IMR-90 (cell line): ENCODE data around the gene GLYATL1. TPM values are rescaled to one million over a fixed set of nuclear protein-coding genes. Genes with fewer than 3 reads are reported as not detected.

Source experiments
- ATAC-seq: fragments of 200-7000 bp; cut with Tn5 transposase; 2 replicates; pipeline ENCODE4 v1.9.1; 2020; ENCODE audit warnings: low read depth, mild to moderate bottlenecking, moderate library complexity
- BruUV-seq: library from RNA; stranded (reverse); fragments of 400-500 nt; replicated peaks from 2 replicates; lab custom pipeline; 2021; lab: Mats Ljungman, UMichigan
- CTCF ChIA-PET: fragments of 300-600 bp; formaldehyde crosslinking; extraction: SDS; loops from one replicate; lab custom pipeline; 2021; ENCODE audit warnings: antibody characterized with exemption; lab: Yijun Ruan, JAX
- POLR2A ChIA-PET: fragments of 300-600 bp; sonication (Branson Sonifier 250); formaldehyde crosslinking; loops from one replicate; lab custom pipeline; 2022; ENCODE audit warnings: antibody characterized with exemption; ENCODE audit not compliant: unreplicated experiment; lab: Charles Lee
- DNase-seq: peaks from one replicate; pipeline ENCODE4 v3.0.0; 2013
- H2AFZ ChIP-seq: replicated peaks from 2 replicates; pipeline ENCODE3; 2013; ENCODE audit warnings: low read length, mild to moderate bottlenecking; ENCODE audit not compliant: poor library complexity
- H2AK5ac ChIP-seq: 2 replicates; pipeline ENCODE4 v1.6.1; 2013; ENCODE audit warnings: low read depth, low read length, inconsistent platforms
- H2AK9ac ChIP-seq: replicated peaks from 2 replicates; pipeline ENCODE3; 2013; ENCODE audit warnings: mild to moderate bottlenecking, low read depth, low read length, moderate library complexity; ENCODE audit not compliant: poor library complexity
- H2BK120ac ChIP-seq: 2 replicates; pipeline ENCODE4 v1.6.1; 2013; ENCODE audit warnings: low read depth, low read length, inconsistent platforms
- H2BK15ac ChIP-seq: 3 replicates; pipeline ENCODE4 v1.6.1; 2013; ENCODE audit warnings: low read depth, low read length, inconsistent platforms
- H2BK20ac ChIP-seq: 2 replicates; pipeline ENCODE4 v1.6.1; 2013; ENCODE audit warnings: low read depth, mild to moderate bottlenecking, inconsistent platforms, low read length, moderate library complexity
- H2BK5ac ChIP-seq: 2 replicates; pipeline ENCODE4 v1.6.1; 2013; ENCODE audit warnings: mild to moderate bottlenecking, low read depth, low read length, inconsistent platforms; ENCODE audit not compliant: poor library complexity, severe bottlenecking
- H3K14ac ChIP-seq: replicated peaks from 2 replicates; pipeline ENCODE4 v1.6.1; 2013; ENCODE audit warnings: low read depth, low read length, inconsistent platforms
- H3K18ac ChIP-seq: 2 replicates; pipeline ENCODE4 v1.6.1; 2013; ENCODE audit warnings: low read depth, low read length, control low read depth
- H3K23ac ChIP-seq: 2 replicates; pipeline ENCODE4 v1.6.1; 2013; ENCODE audit warnings: low read depth, low read length, inconsistent platforms
- H3K27ac ChIP-seq: 2 replicates; pipeline ENCODE4 v1.5.1; 2013; ENCODE audit warnings: mild to moderate bottlenecking, control low read depth, low read length; ENCODE audit not compliant: insufficient read depth
- H3K27me3 ChIP-seq: 2 replicates; pipeline ENCODE4 v1.6.1; 2013; ENCODE audit warnings: low read length; ENCODE audit not compliant: control insufficient read depth, insufficient read depth
- H3K36me3 ChIP-seq: 2 replicates; pipeline ENCODE4 v1.6.1; 2013; ENCODE audit warnings: low read length, mixed read lengths; ENCODE audit not compliant: control insufficient read depth, insufficient read depth
- H3K4ac ChIP-seq: 2 replicates; pipeline ENCODE4 v1.6.1; 2013; ENCODE audit warnings: low read depth, low read length, inconsistent platforms
- H3K4me1 ChIP-seq: 2 replicates; pipeline ENCODE4 v1.6.1; 2013; ENCODE audit warnings: low read length, mixed read lengths; ENCODE audit not compliant: control insufficient read depth, insufficient read depth
- H3K4me2 ChIP-seq: 2 replicates; pipeline ENCODE4 v1.6.1; 2013; ENCODE audit warnings: low read depth, mild to moderate bottlenecking, control low read depth, low read length, moderate library complexity
- H3K4me3 ChIP-seq: 2 replicates; pipeline ENCODE4 v1.5.1; 2013; ENCODE audit warnings: low read depth, mild to moderate bottlenecking, control low read depth, low read length, moderate library complexity; ENCODE audit not compliant: insufficient read depth
- H3K56ac ChIP-seq: 2 replicates; pipeline ENCODE4 v1.6.1; 2013; ENCODE audit warnings: low read length, inconsistent platforms; ENCODE audit not compliant: insufficient read depth; ENCODE audit errors: extremely low read depth
- H3K79me1 ChIP-seq, 2 experiments: 2 replicates each; pipeline ENCODE4 v1.6.1; 2013; ENCODE audit warnings: low read length in 2 of 2, inconsistent platforms in 1 of 2, low read depth in 1 of 2
- H3K9ac ChIP-seq: 2 replicates; pipeline ENCODE4 v1.6.1; 2013; ENCODE audit warnings: low read depth, low read length, control low read depth
- H3K9me1 ChIP-seq: 2 replicates; pipeline ENCODE4 v1.6.1; 2013; ENCODE audit warnings: low read length, inconsistent platforms; ENCODE audit not compliant: insufficient read depth
- H3K9me3 ChIP-seq: 2 replicates; pipeline ENCODE4 v1.6.1; 2013; ENCODE audit warnings: low read length; ENCODE audit not compliant: control insufficient read depth, insufficient read depth
- H4K20me1 ChIP-seq: 2 replicates; pipeline ENCODE4 v1.6.1; 2013; ENCODE audit warnings: low read length, inconsistent platforms; ENCODE audit not compliant: insufficient read depth
- H4K5ac ChIP-seq: 2 replicates; pipeline ENCODE4 v1.6.1; 2013; ENCODE audit warnings: mild to moderate bottlenecking, low read depth, low read length, control low read depth
- H4K8ac ChIP-seq, 2 experiments: 2 replicates each; pipeline ENCODE4 v1.6.1; 2013; ENCODE audit warnings: low read depth in 2 of 2, low read length in 2 of 2, control low read depth in 1 of 2, inconsistent platforms in 1 of 2
- H4K91ac ChIP-seq: 2 replicates; pipeline ENCODE4 v1.6.1; 2013; ENCODE audit warnings: low read depth, low read length, inconsistent platforms; ENCODE audit not compliant: insufficient read depth
- BHLHE40 ChIP-seq: fragments of 150-350 bp; IDR thresholded peaks from 2 replicates; pipeline ENCODE4 v1.6.1; 2016; ENCODE audit warnings: mild to moderate bottlenecking, low read depth, low read length
- CEBPB ChIP-seq: IDR thresholded peaks from 2 replicates; pipeline ENCODE4 v1.6.1; 2012; ENCODE audit warnings: low read depth, low read length, improper control_type of control experiment
- CHD1 ChIP-seq: IDR thresholded peaks from 2 replicates; pipeline ENCODE4 v1.6.1; 2012; ENCODE audit warnings: low read depth, low read length, improper control_type of control experiment
- FOS ChIP-seq: fragments of 150-350 bp; IDR thresholded peaks from 2 replicates; pipeline ENCODE4 v1.6.1; 2016; ENCODE audit warnings: low read depth, low read length
- MAFK ChIP-seq: IDR thresholded peaks from 2 replicates; pipeline ENCODE4 v1.6.1; 2012; ENCODE audit warnings: low read depth, low read length, improper control_type of control experiment
- MAZ ChIP-seq: IDR thresholded peaks from 2 replicates; pipeline ENCODE4 v1.6.1; 2012; ENCODE audit warnings: low read depth, mild to moderate bottlenecking, low read length, improper control_type of control experiment, moderate library complexity, borderline replicate concordance
- MXI1 ChIP-seq: IDR thresholded peaks from 2 replicates; pipeline ENCODE4 v1.6.1; 2012; ENCODE audit warnings: low read depth, mild to moderate bottlenecking, low read length, moderate library complexity, borderline replicate concordance
- POLR2A ChIP-seq: IDR thresholded peaks from 2 replicates; pipeline ENCODE4 v1.6.1; 2012; ENCODE audit warnings: mild to moderate bottlenecking, low read depth, low read length
- RAD21 ChIP-seq: IDR thresholded peaks from 2 replicates; pipeline ENCODE4 v1.6.1; 2012; ENCODE audit warnings: low read length, improper control_type of control experiment
- RFX5 ChIP-seq: IDR thresholded peaks from 2 replicates; pipeline ENCODE4 v1.8.0; 2012; ENCODE audit warnings: low read depth, mild to moderate bottlenecking, low read length, moderate library complexity
- USF2 ChIP-seq: fragments of 150-350 bp; IDR thresholded peaks from 2 replicates; pipeline ENCODE4 v1.6.1; 2017; ENCODE audit warnings: mild to moderate bottlenecking, antibody characterized with exemption, low read length, low read depth
- WGBS, 2 experiments: methylation state at CpG; one replicate each; pipeline versions ENCODE4 v1.1.5 to v1.1.7; 2013; ENCODE audit warnings: missing lambda C conversion rate in 2 of 2; ENCODE audit not compliant: insufficient read length in 1 of 2; ENCODE audit errors: extremely low coverage in 2 of 2; 5-methylcytosine and 5-hydroxymethylcytosine counted together
- dilution Hi-C: fragments of 300-500 bp; cut with HindIII; formaldehyde crosslinking; loops from one replicate; pipeline ENCODE4 v1.14.3; 2018; ENCODE audit warnings: low sequenced_read_pairs; ENCODE audit not compliant: unreplicated experiment
- in situ Hi-C: fragments of 300-500 bp; cut with MboI; formaldehyde crosslinking; loops from 3 replicates; pipeline ENCODE4 v1.14.3; 2019; ENCODE audit warnings: low sequenced_read_pairs, inconsistent platforms, mixed read lengths
- intact Hi-C: fragments of 100-400 bp; cut with micrococcal nuclease; formaldehyde crosslinking; loops from 2 replicates; pipeline ENCODE4 v1.10.0; 2022
- polyA plus RNA-seq, 3 experiments: library from polyadenylated mRNA; depleted of rRNA; stranded (reverse); fragments of >200 nt; gene quantifications; 2 replicates each; pipeline ENCODE4 v1.2.3, GENCODE V29; 2012; ENCODE audit warnings: low replicate concordance in 1 of 3
- total RNA-seq: library from RNA; depleted of rRNA; stranded (reverse); fragments of >200 nt; gene quantifications from 2 replicates; pipeline ENCODE4 v1.2.3, GENCODE V29; 2012

The GLYATL1 gene
- total and polyA plus RNA-seq, 2 of the 4 experiments (the other 2 are of a cell fraction), result 0.54 to 0.58 TPM

- BruUV-seq, result no TSS peak
Observed at GRCh38 chr11:58917159-58917783, 22.0 kb upstream of the GLYATL1 start.

More at GRCh38 chr11:58917159-58917783, 22.0 kb upstream of the GLYATL1 start:
- no peak overlapping the region for H2BK20ac ChIP-seq
- no peaks in the 10 kb centered on the region for H3K79me1 ChIP-seq
- peaks cover 9% of the 10 kb centered on the region for H3K9me3 ChIP-seq
- no peak overlapping the region for H3K9ac ChIP-seq
- no peaks in the 10 kb centered on the region; the same call in 1 of the 2 replicates for H3K27me3 ChIP-seq
- no peak overlapping the region for H4K91ac ChIP-seq
- H3K4me2 ChIP-seq, result no peak overlapping the region
- ATAC-seq, result no peak
- ChIA-PET POLR2A (no interaction called here), CTCF (interaction anchor here (4.3 kb wide), 1 partner anchor 11 kb away, joined by 19 read pairs; no protein-coding TSS in a partner anchor)
- H3K23ac ChIP-seq, result no peak overlapping the region
- no peak overlapping the region for H2AK5ac ChIP-seq
- no peak overlapping the region for H2BK120ac ChIP-seq
- H2AK9ac ChIP-seq, result no peak overlapping the region
- H4K5ac ChIP-seq, result no peak overlapping the region
- H2BK5ac ChIP-seq, result no peak overlapping the region
- dilution Hi-C loops, result no loop called here
- no peaks in the 10 kb centered on the region for H3K9me1 ChIP-seq
- H3K4ac ChIP-seq, result no peak overlapping the region
- DNase-seq, result no peak
- H3K56ac ChIP-seq, result no peak overlapping the region
- H3K14ac ChIP-seq, result no peak overlapping the region
- in situ Hi-C loops, result no loop called here
- no peaks in the 10 kb centered on the region for H4K20me1 ChIP-seq
- intact Hi-C loops, result no loop called here
- H3K4me3 ChIP-seq, result no peak overlapping the region
- no peak overlapping the region for H2BK15ac ChIP-seq
- WGBS, 2 experiments, result no CpG with 5 or more reads among the region's 3 CpGs
- H2AFZ ChIP-seq, result no peak overlapping the region
- TF ChIP-seq CEBPB (no peak), RAD21 (no peak), FOS (no peak), MAZ (no peak), MAFK (no peak), BHLHE40 (no peak), USF2 (no peak), POLR2A (no peak), CHD1 (no peak), RFX5 (no peak), MXI1 (no peak)
- no peaks in the 10 kb centered on the region for H3K36me3 ChIP-seq
- no peaks in the 10 kb centered on the region; the same call in 1 of the 2 replicates for H3K4me1 ChIP-seq
- no peak overlapping the region for H3K27ac ChIP-seq
- no peak overlapping the region for H3K18ac ChIP-seq
- H4K8ac ChIP-seq, result no peak overlapping the region
